GM19043 (cell line): Measurements from ENCODE around the gene RANBP10.

Experiments
- ATAC-seq: cut with Tn5 transposase; IDR thresholded peaks from one replicate; pipeline ENCODE4 v1.9.1; 2021; ENCODE audit warnings: low read depth; ENCODE audit not compliant: unreplicated experiment

Gene RANBP10

DNA sequence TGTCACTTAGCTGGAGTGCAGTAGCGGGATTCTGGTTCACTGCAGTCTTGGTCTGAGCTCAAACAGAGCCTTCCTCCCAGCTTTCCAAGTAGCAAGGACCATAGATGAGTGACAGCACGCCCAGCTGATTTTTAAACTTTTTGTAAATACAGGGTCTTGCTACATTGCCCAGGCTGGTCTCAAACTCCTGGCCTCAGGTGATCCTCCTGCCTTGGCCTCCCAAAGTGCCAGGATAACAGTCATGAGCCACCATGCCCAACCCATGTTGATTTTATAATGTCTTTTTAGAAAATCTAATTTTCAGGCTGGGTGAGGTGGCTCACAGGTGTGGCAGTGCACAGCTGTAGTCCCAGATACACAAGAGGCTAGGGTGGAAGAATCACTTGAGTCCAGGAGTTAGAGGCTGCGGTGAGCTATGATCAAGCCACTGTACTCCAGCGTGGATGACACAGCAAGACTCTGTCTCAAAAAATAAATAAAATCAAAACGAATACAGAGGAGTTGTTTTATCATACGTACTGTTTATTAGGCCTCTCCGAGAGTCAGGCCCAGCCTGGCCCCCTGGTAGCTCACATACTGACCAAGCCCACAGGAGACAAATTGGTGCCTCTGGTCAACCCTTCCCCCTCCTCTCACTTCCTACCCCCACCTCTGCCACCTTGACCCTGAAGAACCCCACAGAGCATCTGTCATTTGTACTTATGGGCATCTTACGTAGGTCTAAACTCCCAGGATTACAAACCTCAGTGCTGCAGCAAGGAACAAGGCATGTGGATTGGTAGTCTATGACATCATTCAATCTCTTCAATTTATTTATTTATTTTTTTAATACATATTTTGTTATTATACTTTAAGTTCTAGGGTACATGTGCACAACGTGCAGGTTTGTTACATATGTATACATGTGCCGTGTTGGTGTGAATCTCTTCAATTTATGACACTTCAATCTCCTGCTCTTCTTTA is 126.1 kb downstream of the RANBP10 start:
- ATAC-seq = no peak

DNA sequence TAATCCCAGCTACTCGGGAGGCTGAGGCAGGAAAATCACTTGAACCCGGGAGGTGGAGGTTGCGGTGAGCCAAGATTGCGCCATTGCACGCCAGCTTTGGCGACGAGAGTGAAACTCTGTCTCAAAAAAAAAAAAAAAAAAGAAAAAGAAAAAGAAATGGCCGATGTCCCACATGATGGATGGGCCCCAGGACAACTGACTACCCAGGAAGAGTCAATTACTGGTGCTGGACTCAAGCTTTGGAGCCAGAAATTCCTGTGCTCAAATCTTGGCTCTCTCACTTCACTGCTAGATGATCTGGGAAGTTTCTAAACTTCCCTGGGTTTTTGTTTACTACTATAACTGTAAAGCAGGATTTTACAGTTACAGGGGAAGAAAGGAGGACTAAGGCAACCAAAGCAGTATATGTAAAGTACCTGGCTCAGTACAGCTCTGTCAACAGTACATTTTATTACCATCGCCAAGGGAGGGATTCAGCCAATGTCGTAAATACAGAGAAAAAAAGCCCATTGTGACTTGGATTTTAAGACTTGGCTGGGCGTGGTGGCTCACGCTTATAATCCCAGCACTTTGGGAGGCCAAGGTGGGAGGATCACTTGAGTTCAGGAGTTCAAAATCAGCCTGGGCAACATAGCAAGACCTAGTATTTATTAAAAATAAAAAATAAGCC is 127.9 kb downstream of the RANBP10 start:
- no peak for ATAC-seq

DNA sequence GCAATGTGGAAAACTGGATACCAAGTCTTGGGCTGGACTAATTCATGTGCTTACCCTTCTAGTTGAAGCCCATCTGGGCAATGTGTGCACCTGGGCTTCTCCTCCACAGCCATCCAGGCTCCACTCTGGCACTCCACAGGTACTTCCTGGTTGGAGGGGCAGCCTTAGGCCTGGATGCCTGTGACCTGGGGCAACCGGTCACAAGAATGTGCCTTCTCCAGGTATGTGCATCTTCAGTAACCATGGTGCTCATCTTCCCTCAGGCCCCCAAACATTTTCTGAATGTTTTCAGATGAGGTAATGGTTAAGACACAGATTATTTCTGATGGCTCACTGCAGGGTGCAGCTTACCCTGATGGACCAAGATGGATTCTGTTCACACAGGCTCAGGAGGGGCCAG is 128.6 kb downstream of the RANBP10 start:
- ATAC-seq = no peak

DNA sequence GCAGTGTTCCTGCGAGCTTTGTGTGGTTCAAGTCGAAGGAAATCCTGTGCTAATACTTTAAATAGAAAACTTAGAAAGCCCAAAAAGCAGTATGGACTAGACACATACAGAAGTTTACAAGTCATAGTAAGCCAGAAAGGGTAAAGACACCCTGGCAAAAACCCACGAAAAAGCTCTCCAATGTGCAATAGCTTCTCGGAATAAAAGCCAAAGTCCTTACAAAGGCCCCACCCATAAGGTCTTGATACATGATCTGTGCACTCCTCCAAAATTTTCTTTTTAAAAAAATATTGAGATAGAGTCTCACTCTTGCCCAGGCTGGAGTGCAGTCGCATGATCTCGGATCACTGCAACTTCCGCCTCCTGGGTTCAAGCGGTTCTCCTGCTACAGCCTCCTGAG is 129.4 kb downstream of the RANBP10 start:
- ATAC-seq = no peak

DNA sequence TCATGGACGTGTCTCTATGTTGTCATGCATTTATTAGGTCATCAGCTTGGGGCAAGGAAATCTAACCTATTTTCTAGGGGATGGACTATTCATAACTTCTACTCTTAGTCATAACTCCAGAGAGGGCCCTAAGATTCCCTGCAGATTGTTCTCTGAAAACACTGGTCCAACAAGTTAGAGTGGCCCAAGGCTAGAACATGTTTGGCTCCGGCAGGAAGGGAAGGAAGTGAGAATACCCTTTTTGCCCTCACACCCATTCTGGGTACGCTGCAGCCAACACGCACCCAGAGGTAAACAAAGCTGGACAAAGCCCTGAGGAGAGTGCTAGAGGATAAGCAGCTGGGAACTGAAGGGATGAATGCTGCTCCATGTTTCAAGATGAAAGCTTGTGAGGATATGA is 129.8 kb downstream of the RANBP10 start:
- ATAC-seq = no peak

DNA sequence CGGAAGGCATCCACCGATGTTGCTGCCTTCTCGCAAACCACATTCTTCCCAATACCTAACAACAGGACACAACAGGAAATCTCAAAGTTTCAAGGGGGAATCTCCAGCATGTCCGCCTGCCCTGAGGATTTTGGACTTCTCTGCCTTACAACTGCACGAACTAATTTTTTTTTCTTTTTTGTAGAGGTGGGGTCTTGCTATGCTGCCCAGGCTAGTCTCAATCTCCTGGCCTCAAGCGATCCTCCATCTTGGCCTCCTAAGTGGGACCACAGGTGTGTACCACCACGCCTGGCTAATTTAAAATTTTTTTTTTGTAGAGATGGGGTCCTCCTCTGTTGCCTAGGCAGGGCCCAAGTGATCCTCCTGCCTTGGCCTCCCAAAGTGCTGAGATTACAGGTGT is 130.4 kb downstream of the RANBP10 start:
- ATAC-seq = no peak

DNA sequence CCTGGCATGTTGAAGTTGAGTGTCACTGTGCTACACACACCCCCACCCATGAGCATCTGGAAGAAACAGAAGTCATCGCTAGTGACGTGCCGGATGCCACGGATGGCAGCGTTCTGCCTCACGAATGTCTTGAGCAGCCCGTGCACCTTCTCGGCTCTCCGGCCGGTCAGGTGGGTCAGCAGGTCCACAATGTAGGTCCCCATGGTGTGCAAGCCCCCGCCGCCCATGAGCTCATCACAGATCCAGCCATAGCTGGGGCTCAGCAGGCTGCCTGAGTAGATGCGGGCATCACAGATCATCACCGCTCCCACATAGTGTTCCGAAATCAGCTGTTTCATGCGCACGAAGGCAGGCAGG is 130.8 kb downstream of the RANBP10 start:
- ATAC-seq = no peak

DNA sequence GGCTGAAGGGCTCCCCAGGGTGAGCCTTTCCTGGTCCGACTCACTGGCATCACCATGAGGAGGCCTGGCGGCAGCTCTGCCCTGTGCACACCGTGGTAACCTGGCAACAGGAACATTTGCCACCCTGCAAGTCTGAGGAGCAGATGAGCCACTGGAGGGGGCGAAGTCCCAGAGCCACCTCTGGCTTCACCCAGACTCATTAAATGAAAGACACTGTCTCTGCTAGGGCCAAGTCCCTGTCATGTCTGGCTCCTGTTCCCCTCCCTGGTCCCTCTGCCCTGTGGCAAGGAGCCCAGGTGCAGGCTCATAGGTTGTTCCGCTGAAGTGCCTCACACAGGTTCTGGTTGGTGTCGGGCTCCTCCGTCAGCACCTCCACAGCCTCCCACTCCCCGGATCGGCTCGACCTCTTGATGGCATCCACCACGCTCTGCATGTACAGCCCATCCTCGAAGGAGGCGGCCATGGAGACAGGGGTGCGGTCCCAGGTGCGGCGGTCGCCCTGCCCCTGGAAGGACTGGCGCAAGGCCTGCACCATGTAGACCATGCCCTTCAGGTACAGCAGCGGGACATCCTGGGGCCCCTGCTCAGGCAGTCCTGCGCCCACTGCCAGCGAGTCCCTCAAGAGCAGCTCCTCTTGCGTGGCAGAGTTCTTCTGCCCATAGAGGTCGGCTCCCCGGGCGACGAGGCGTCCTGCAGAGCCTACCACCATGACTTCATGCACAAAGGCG is 131.3 kb downstream of the RANBP10 start:
- ATAC-seq = no peak

DNA sequence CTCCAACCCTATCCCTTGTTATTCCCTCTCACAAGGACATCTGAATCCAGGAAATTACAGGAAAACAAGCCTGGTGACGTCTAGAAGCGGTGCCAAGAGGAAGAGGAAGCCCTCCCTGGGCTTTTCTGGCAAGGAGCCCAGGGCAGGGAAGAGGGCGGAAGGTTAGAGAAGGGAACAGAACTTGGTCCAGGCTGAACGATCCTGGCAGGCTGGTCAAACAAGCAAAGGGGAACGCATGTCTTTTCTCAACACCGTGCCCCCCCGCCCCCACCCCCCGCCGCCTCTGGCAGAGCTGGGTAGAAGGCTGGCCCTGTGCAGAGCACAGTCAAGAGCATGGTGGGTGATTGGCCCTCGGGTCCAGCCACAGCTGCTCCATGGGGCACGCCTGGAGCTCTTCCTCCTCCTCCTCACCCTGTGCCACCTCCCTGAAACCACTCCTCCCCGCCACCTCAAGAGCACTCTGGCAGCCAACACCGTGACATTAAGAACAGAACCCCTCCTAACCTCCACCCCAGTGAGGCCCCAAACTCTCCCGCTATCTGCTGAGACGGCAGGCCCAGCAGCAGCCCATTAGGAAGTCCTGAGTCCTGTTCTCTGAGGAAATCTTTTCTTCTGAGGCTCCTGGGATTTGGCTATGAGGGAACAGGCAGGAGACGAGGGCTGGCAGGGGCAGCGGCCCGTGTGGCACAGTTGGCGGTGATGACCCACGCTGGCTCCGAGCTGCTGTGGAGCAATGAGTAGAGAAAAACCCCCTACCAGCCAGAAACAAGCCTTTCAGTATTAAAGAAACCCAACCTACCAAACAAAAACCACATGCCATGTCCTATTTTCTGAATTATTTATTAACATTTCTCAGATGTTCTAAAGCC is 132.4 kb downstream of the RANBP10 start:
- no peak for ATAC-seq
